ENCODE measurements around the gene SF3A1.

SF3A1 gene

GRCh38 chr22:30357650-30358215, 1.0 kb upstream of the SF3A1 start:
- no peak for DNase-seq (ENCODE audit: low read depth in 1 of 2, low spot score in 1 of 2)
- no peaks in the 10 kb centered on the region for H3K27me3 ChIP-seq (ENCODE audit: insufficient read depth, poor library complexity, severe bottlenecking)
- TF ChIP-seq SPI1 (IDR thresholded peaks at IDR 0.05; ENCODE audit: borderline replicate concordance, low read depth) (no peak), POLR2AphosphoS5 (IDR thresholded peaks at IDR 0.05; ENCODE audit: low read depth) (no peak), GABPA (IDR thresholded peaks at IDR 0.05; ENCODE audit: low read depth) (no peak), REST (IDR thresholded peaks at IDR 0.05; ENCODE audit: insufficient replicate concordance, low read depth) (no peak)
- TF ChIP-seq, protein P1, sequence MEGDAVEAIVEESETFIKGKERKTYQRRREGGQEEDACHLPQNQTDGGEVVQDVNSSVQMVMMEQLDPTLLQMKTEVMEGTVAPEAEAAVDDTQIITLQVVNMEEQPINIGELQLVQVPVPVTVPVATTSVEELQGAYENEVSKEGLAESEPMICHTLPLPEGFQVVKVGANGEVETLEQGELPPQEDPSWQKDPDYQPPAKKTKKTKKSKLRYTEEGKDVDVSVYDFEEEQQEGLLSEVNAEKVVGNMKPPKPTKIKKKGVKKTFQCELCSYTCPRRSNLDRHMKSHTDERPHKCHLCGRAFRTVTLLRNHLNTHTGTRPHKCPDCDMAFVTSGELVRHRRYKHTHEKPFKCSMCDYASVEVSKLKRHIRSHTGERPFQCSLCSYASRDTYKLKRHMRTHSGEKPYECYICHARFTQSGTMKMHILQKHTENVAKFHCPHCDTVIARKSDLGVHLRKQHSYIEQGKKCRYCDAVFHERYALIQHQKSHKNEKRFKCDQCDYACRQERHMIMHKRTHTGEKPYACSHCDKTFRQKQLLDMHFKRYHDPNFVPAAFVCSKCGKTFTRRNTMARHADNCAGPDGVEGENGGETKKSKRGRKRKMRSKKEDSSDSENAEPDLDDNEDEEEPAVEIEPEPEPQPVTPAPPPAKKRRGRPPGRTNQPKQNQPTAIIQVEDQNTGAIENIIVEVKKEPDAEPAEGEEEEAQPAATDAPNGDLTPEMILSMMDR (IDR thresholded peaks at IDR 0.05; ENCODE audit: insufficient read depth, low read length) = no peak
- H3K4me3 ChIP-seq (replicated peaks; ENCODE audit: insufficient read depth, low read length) = no peak overlapping the region
- H3K27ac ChIP-seq (replicated peaks) = no peak overlapping the region

DNA sequence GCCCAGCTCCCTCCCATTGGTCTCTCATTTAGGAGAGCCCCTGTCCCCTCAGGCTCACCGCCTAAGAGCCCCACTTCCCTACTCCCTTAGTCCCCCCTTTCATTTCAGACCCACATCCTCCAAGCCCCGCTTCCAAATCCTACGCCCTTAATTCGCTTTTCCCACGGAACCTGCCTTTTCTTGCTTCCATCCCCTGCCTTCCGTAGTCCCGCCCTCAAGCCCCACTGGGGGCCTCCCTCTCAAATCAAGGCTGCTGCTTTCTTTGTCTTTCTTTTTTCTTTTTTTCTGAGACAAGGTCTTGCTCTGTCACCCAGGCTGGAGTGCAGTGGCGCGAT, 509 bp upstream of the SF3A1 start:
- Histone ChIP-seq H3K4me3 (replicated peaks; ENCODE audit: insufficient read depth, low read length) (peak overlapping the region; percentile 91), H3K27me3 (ENCODE audit: insufficient read depth, poor library complexity, severe bottlenecking) (no peaks in the 10 kb centered on the region), H3K27ac (replicated peaks) (peak overlapping the region; percentile 97)
- DNase-seq (ENCODE audit: low read depth in 1 of 2, low spot score in 1 of 2) = no peak
- no peak for TF ChIP-seq REST (IDR thresholded peaks at IDR 0.05; ENCODE audit: insufficient replicate concordance, low read depth)
- no peak for TF ChIP-seq GABPA (IDR thresholded peaks at IDR 0.05; ENCODE audit: low read depth)
- TF ChIP-seq POLR2AphosphoS5 (IDR thresholded peaks at IDR 0.05; ENCODE audit: low read depth) = no peak
- TF ChIP-seq, protein P1 (IDR thresholded peaks at IDR 0.05; ENCODE audit: insufficient read depth, low read length) = no peak
- TF ChIP-seq SPI1 (IDR thresholded peaks at IDR 0.05; ENCODE audit: borderline replicate concordance, low read depth) = no peak

DNA sequence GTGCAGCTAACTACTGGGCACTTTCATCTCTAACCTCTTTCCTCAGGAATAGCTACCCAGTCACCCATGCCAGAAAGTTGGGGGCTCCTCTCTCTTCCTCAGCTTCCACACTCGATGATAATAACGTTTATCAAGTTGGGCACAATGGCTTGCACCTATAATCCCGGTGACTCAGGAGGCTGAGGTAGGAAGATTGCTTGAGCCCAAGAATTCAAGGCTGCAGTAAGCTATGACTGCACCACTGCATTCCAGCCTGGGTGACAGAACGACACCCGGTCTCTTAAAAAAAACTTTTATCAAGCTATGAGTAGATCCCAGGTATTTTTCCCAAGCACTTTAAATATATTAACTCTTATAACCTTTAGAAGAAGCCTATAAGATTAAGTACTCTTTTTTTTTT, 2.0 kb downstream of the SF3A1 start:
- no peak overlapping the region for H3K27ac ChIP-seq (replicated peaks)
- TF ChIP-seq POLR2AphosphoS5 (IDR thresholded peaks at IDR 0.05; ENCODE audit: low read depth) (no peak), SPI1 (IDR thresholded peaks at IDR 0.05; ENCODE audit: borderline replicate concordance, low read depth) (no peak), GABPA (IDR thresholded peaks at IDR 0.05; ENCODE audit: low read depth) (no peak), REST (IDR thresholded peaks at IDR 0.05; ENCODE audit: insufficient replicate concordance, low read depth) (no peak)
- TF ChIP-seq, protein P1 (IDR thresholded peaks at IDR 0.05; ENCODE audit: insufficient read depth, low read length) = no peak
- no peak for DNase-seq (ENCODE audit: low read depth in 1 of 2, low spot score in 1 of 2)
- no peak overlapping the region for H3K4me3 ChIP-seq (replicated peaks; ENCODE audit: insufficient read depth, low read length)
- H3K27me3 ChIP-seq (ENCODE audit: insufficient read depth, poor library complexity, severe bottlenecking) = no peaks in the 10 kb centered on the region

Data from HL-60 (cell line).